ENCODE data around the gene VEZT. TPM values are rescaled to one million over a fixed set of nuclear protein-coding genes. Genes with fewer than 3 reads are reported as not detected.

The VEZT gene
- total RNA-seq, 1 donor from 2014 or later: 69.9 TPM

DNA sequence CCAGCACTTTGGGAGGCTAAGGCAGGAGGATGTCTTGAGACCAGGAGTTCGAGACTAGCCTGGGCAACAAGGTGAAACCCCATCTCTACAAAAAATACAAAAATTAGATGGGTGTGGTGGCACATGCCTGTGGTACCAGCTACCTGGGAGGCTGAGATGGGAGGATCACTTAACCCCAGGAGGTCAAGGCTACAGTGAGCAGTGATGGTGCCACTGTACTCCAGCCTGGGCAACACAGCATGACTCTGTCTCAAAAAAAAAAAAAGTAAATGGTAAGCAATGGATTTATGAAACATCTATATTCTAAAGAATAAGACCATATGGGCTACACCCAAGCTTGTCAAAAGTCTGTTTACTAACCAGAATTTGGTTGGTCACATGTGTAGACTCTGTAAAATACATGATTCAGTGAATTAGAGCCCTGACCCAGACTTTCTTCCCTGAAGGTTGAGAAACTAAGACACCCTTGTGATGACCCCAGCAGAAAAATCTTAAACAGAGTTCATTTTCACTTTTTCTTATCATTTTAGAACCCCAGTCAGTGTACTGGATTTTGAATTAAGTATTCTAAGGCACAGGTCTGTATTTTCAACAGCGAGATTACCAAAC is 12.5 kb upstream of the VEZT start:
- no peak overlapping the region for H3K4me3 ChIP-seq
- DNase-seq (no peak), ATAC-seq (no peak)
- peaks cover 59% of the 10 kb centered on the region for H3K4me1 ChIP-seq
- H3K36me3 ChIP-seq: no peaks in the 10 kb centered on the region
- no peaks in the 10 kb centered on the region for H3K9me3 ChIP-seq
- intact Hi-C loops (cut with DNase I): no loop called here
- no peaks in the 10 kb centered on the region for H3K27me3 ChIP-seq
- no peak for TF ChIP-seq CTCF (IDR thresholded peaks at IDR 0.05)
- H3K27ac ChIP-seq: peak overlapping the region; percentile 71

GRCh38 chr12:95205685-95206084 is 11.9 kb upstream of the VEZT start:
- Histone ChIP-seq H3K9me3 (no peaks in the 10 kb centered on the region), H3K4me1 (peaks cover 56% of the 10 kb centered on the region), H3K36me3 (no peaks in the 10 kb centered on the region), H3K27ac (peak overlapping the region; percentile 71), H3K27me3 (no peaks in the 10 kb centered on the region), H3K4me3 (no peak overlapping the region)
- no peak for DNase-seq
- intact Hi-C loops (cut with DNase I): no loop called here
- no peak for TF ChIP-seq CTCF (IDR thresholded peaks at IDR 0.05)
- ATAC-seq: peak; percentile 70

DNA sequence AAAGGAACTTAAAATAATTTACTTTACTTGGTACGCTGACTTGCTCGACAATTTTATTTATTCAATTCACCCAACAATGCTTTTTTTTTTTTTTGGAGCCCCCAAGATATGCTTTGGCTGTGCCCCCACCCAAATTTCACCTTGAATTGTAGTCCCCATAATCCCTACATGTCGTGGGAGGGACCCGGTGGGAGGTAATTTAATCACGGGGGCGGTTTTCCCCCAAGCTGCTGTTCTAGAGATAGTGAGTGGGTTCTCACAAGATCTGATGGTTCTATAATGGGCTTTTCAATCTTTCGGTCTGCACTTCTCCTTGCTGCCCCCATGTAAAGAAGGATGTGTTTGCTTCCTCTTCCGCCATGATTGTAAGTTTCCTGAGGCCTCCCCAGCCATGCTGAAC is 10.7 kb upstream of the VEZT start:
- intact Hi-C loops (cut with DNase I): no loop called here
- no peak for TF ChIP-seq CTCF (IDR thresholded peaks at IDR 0.05)
- Histone ChIP-seq H3K4me1 (peaks cover 46% of the 10 kb centered on the region), H3K4me3 (no peak overlapping the region), H3K9me3 (no peaks in the 10 kb centered on the region), H3K27ac (no peak overlapping the region), H3K27me3 (no peaks in the 10 kb centered on the region), H3K36me3 (no peaks in the 10 kb centered on the region)
- no peak for ATAC-seq
- no peak for DNase-seq

GRCh38 chr12:95207407-95207806 is 10.2 kb upstream of the VEZT start:
- Histone ChIP-seq H3K9me3 (no peaks in the 10 kb centered on the region), H3K27me3 (no peaks in the 10 kb centered on the region), H3K27ac (no peak overlapping the region), H3K4me1 (peaks cover 41% of the 10 kb centered on the region), H3K36me3 (no peaks in the 10 kb centered on the region), H3K4me3 (no peak overlapping the region)
- ATAC-seq (no peak), DNase-seq (no peak)
- intact Hi-C loops (cut with DNase I): no loop called here
- no peak for TF ChIP-seq CTCF (IDR thresholded peaks at IDR 0.05)

DNA sequence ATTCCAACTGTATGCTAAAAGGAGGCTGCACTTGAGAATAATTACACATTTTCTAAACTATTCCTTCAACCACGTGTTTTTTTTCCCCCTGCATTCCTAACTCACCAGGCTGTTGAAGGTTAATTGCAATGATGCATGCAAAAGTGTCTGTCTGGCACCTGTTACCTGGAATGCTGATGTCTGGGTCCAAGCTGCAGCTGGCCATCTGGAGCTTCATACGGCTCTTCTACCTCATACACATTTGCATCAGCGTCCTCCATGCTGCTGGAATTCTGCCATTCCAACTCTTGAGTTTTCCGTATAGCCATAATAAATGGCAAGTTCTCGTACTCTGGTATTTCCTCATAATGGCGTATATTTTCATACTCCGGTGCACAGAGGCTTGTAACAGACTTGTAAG is 8.9 kb upstream of the VEZT start:
- Histone ChIP-seq H3K36me3 (no peaks in the 10 kb centered on the region), H3K4me1 (peaks cover 30% of the 10 kb centered on the region), H3K9me3 (no peaks in the 10 kb centered on the region), H3K27ac (no peak overlapping the region), H3K4me3 (no peak overlapping the region), H3K27me3 (no peaks in the 10 kb centered on the region)
- intact Hi-C loops (cut with DNase I): no loop called here
- ATAC-seq (no peak), DNase-seq (no peak)
- TF ChIP-seq CTCF (IDR thresholded peaks at IDR 0.05): no peak

- Histone ChIP-seq H3K27ac (no peak overlapping the region), H3K4me1 (no peaks in the 10 kb centered on the region), H3K36me3 (no peaks in the 10 kb centered on the region), H3K9me3 (no peaks in the 10 kb centered on the region), H3K27me3 (no peaks in the 10 kb centered on the region), H3K4me3 (no peak overlapping the region)
- DNase-seq (no peak), ATAC-seq (no peak)
- intact Hi-C loops (cut with DNase I): no loop called here
- no peak for TF ChIP-seq CTCF (IDR thresholded peaks at IDR 0.05)
Measured at GRCh38 chr12:95212586-95212985, 5.0 kb upstream of the VEZT start.
